ENCODE results near the gene LDLR.

LDLR gene

GRCh38 chr19:11140896-11141295 is 51.6 kb downstream of the LDLR start:
- Histone ChIP-seq H3K9me3 (ENCODE audit: severe bottlenecking) (no peaks in the 10 kb centered on the region), H3K4me1 (ENCODE audit: insufficient read depth, poor library complexity, severe bottlenecking) (peaks cover 34% of the 10 kb centered on the region), H3K27me3 (ENCODE audit: insufficient read depth, poor library complexity, severe bottlenecking) (no peaks in the 10 kb centered on the region), H3K4me3 (ENCODE audit: severe bottlenecking) (no peak overlapping the region), H3K36me3 (ENCODE audit: low read depth) (peaks cover 12% of the 10 kb centered on the region), H3K27ac (ENCODE audit: poor library complexity, severe bottlenecking) (peak overlapping the region; percentile 97)
- DNase-seq (ENCODE audit: low spot score) = no peak
- ATAC-seq (ENCODE audit: low read depth) = no peak
- TF ChIP-seq CTCF (IDR thresholded peaks at IDR 0.05; ENCODE audit: poor library complexity, severe bottlenecking) = no peak

GRCh38 chr19:11141937-11142527 is 52.8 kb downstream of the LDLR start:
- peak overlapping the region; percentile 97 for H3K27ac ChIP-seq (ENCODE audit: poor library complexity, severe bottlenecking)
- H3K36me3 ChIP-seq (ENCODE audit: low read depth) = peaks cover 16% of the 10 kb centered on the region
- H3K27me3 ChIP-seq (ENCODE audit: insufficient read depth, poor library complexity, severe bottlenecking) = no peaks in the 10 kb centered on the region
- TF ChIP-seq CTCF (IDR thresholded peaks at IDR 0.05; ENCODE audit: poor library complexity, severe bottlenecking) = peak; percentile 41
- H3K4me1 ChIP-seq (ENCODE audit: insufficient read depth, poor library complexity, severe bottlenecking) = peaks cover 34% of the 10 kb centered on the region
- ATAC-seq (ENCODE audit: low read depth) (no peak), DNase-seq (ENCODE audit: low spot score) (no peak)
- no peaks in the 10 kb centered on the region for H3K9me3 ChIP-seq (ENCODE audit: severe bottlenecking)
- no peak overlapping the region for H3K4me3 ChIP-seq (ENCODE audit: severe bottlenecking)

- Histone ChIP-seq H3K9me3 (ENCODE audit: severe bottlenecking) (no peaks in the 10 kb centered on the region), H3K27me3 (ENCODE audit: insufficient read depth, poor library complexity, severe bottlenecking) (no peaks in the 10 kb centered on the region), H3K4me1 (ENCODE audit: insufficient read depth, poor library complexity, severe bottlenecking) (peaks cover 34% of the 10 kb centered on the region), H3K27ac (ENCODE audit: poor library complexity, severe bottlenecking) (peak overlapping the region; percentile 97), H3K4me3 (ENCODE audit: severe bottlenecking) (no peak overlapping the region), H3K36me3 (ENCODE audit: low read depth) (peaks cover 16% of the 10 kb centered on the region)
- ATAC-seq (ENCODE audit: low read depth) = peak; percentile 62
- peak; percentile 87 for DNase-seq (ENCODE audit: low spot score)
- TF ChIP-seq CTCF (IDR thresholded peaks at IDR 0.05; ENCODE audit: poor library complexity, severe bottlenecking) = no peak
Measured at GRCh38 chr19:11142528-11143171, 53.4 kb downstream of the LDLR start.

GRCh38 chr19:11145536-11145924 is 56.3 kb downstream of the LDLR start:
- ATAC-seq (ENCODE audit: low read depth) (no peak), DNase-seq (ENCODE audit: low spot score) (no peak)
- H3K4me3 ChIP-seq (ENCODE audit: severe bottlenecking) = no peak overlapping the region
- H3K27ac ChIP-seq (ENCODE audit: poor library complexity, severe bottlenecking) = peak overlapping the region; percentile 97
- H3K4me1 ChIP-seq (ENCODE audit: insufficient read depth, poor library complexity, severe bottlenecking) = peaks cover 18% of the 10 kb centered on the region
- H3K27me3 ChIP-seq (ENCODE audit: insufficient read depth, poor library complexity, severe bottlenecking) = no peaks in the 10 kb centered on the region
- peaks cover 42% of the 10 kb centered on the region for H3K36me3 ChIP-seq (ENCODE audit: low read depth)
- no peaks in the 10 kb centered on the region for H3K9me3 ChIP-seq (ENCODE audit: severe bottlenecking)
- no peak for TF ChIP-seq CTCF (IDR thresholded peaks at IDR 0.05; ENCODE audit: poor library complexity, severe bottlenecking)

- no peak overlapping the region for H3K4me3 ChIP-seq (ENCODE audit: severe bottlenecking)
- peaks cover 57% of the 10 kb centered on the region for H3K36me3 ChIP-seq (ENCODE audit: low read depth)
- peaks cover 15% of the 10 kb centered on the region for H3K4me1 ChIP-seq (ENCODE audit: insufficient read depth, poor library complexity, severe bottlenecking)
- DNase-seq (ENCODE audit: low spot score) (no peak), ATAC-seq (ENCODE audit: low read depth) (no peak)
- H3K9me3 ChIP-seq (ENCODE audit: severe bottlenecking) = no peaks in the 10 kb centered on the region
- no peaks in the 10 kb centered on the region for H3K27me3 ChIP-seq (ENCODE audit: insufficient read depth, poor library complexity, severe bottlenecking)
- H3K27ac ChIP-seq (ENCODE audit: poor library complexity, severe bottlenecking) = no peak overlapping the region
- TF ChIP-seq CTCF (IDR thresholded peaks at IDR 0.05; ENCODE audit: poor library complexity, severe bottlenecking) = no peak
Measured at GRCh38 chr19:11148001-11148400, 58.7 kb downstream of the LDLR start.

Measured in RWPE2 (cell line).